ENCODE results near the gene RACGAP1. TPM values are rescaled to one million over a fixed set of nuclear protein-coding genes. Genes with fewer than 3 reads are reported as not detected.
"Not testable (repeated sequence)": the region's sequence is repeated elsewhere in the genome, so short reads cannot be mapped to it uniquely, and the experiment has no call there.

Gene RACGAP1
- total and polyA plus RNA-seq, 3 donors from 2014 or later = 48.1 to 118 (median 60.6) TPM

GRCh38 chr12:50003595-50003994 lies 21.7 kb downstream of the RACGAP1 start:
- Histone ChIP-seq H3K4me1 (no peaks in the 10 kb centered on the region), H3K4me3 (no peak overlapping the region), H3K27ac (no peak overlapping the region), H3K9me3 (no peaks in the 10 kb centered on the region), H3K36me3 (ENCODE audit: low read depth, missing control alignments) (no peaks in the 10 kb centered on the region), H3K27me3 (no peaks in the 10 kb centered on the region)
- 78 to 81% methylated on average over 2 of the region's 2 CpGs for WGBS, 2 donors
- intact Hi-C loops (cut with DNase I; ENCODE audit: low total_unique reads) = no loop called here
- DNase-seq = no peak
- TF ChIP-seq CTCF (IDR thresholded peaks at IDR 0.05) (no peak), POLR2A (IDR thresholded peaks at IDR 0.05) (no peak)

GRCh38 chr12:49998453-49998852 lies 26.8 kb downstream of the RACGAP1 start:
- intact Hi-C loops (cut with DNase I; ENCODE audit: low total_unique reads) = no loop called here
- no peak for DNase-seq
- Histone ChIP-seq H3K27ac (no peak overlapping the region), H3K4me1 (no peaks in the 10 kb centered on the region), H3K36me3 (ENCODE audit: low read depth, missing control alignments) (no peaks in the 10 kb centered on the region), H3K9me3 (no peaks in the 10 kb centered on the region), H3K4me3 (no peak overlapping the region), H3K27me3 (no peaks in the 10 kb centered on the region)
- no peak for TF ChIP-seq CTCF (IDR thresholded peaks at IDR 0.05)
- TF ChIP-seq POLR2A (IDR thresholded peaks at IDR 0.05) = no peak
- 87 to 100% methylated on average over 2 of the region's 2 CpGs for WGBS, 2 donors

- Histone ChIP-seq H3K4me1 (no peaks in the 10 kb centered on the region), H3K27me3 (no peaks in the 10 kb centered on the region), H3K27ac (no peak overlapping the region), H3K9me3 (no peaks in the 10 kb centered on the region), H3K4me3 (no peak overlapping the region), H3K36me3 (ENCODE audit: low read depth, missing control alignments) (no peaks in the 10 kb centered on the region)
- intact Hi-C loops (cut with DNase I; ENCODE audit: low total_unique reads) = no loop called here
- DNase-seq = no peak
- TF ChIP-seq CTCF (IDR thresholded peaks at IDR 0.05) (no peak), POLR2A (IDR thresholded peaks at IDR 0.05) (no peak)
- 87 to 91% methylated on average over 4 of the region's 4 CpGs for WGBS, 2 donors
Measured at GRCh38 chr12:49990273-49990672, 35.0 kb downstream of the RACGAP1 start.

- H3K4me3 ChIP-seq; H3K4me1 ChIP-seq; intact Hi-C loops (cut with DNase I; ENCODE audit: low total_unique reads); H3K27me3 ChIP-seq; H3K9me3 ChIP-seq; DNase-seq; H3K36me3 ChIP-seq (ENCODE audit: low read depth, missing control alignments); H3K27ac ChIP-seq: not testable (repeated sequence)
- WGBS, 2 donors = 75 to 82% methylated on average over 2 of the region's 2 CpGs
Measured at GRCh38 chr12:49989400-49989799, 35.9 kb downstream of the RACGAP1 start.

GRCh38 chr12:49987625-49988303 lies 37.5 kb downstream of the RACGAP1 start:
- peaks cover 7% of the 10 kb centered on the region for H3K4me1 ChIP-seq
- H3K27ac ChIP-seq = no peak overlapping the region
- no peaks in the 10 kb centered on the region for H3K36me3 ChIP-seq (ENCODE audit: low read depth, missing control alignments)
- no peaks in the 10 kb centered on the region for H3K27me3 ChIP-seq
- intact Hi-C loops (cut with DNase I; ENCODE audit: low total_unique reads) = no loop called here
- TF ChIP-seq POLR2A (IDR thresholded peaks at IDR 0.05) = no peak
- TF ChIP-seq CTCF (IDR thresholded peaks at IDR 0.05) = no peak
- H3K9me3 ChIP-seq = no peaks in the 10 kb centered on the region
- H3K4me3 ChIP-seq = no peak overlapping the region
- DNase-seq = no peak
- WGBS, 2 donors = 81 to 85% methylated on average over 4 of the region's 4 CpGs

GRCh38 chr12:49986476-49986875 lies 38.8 kb downstream of the RACGAP1 start:
- H3K27me3 ChIP-seq; H3K4me3 ChIP-seq; intact Hi-C loops (cut with DNase I; ENCODE audit: low total_unique reads); H3K4me1 ChIP-seq; H3K9me3 ChIP-seq; H3K27ac ChIP-seq; DNase-seq; H3K36me3 ChIP-seq (ENCODE audit: low read depth, missing control alignments): not testable (repeated sequence)
- 83% methylated on average over 3 of the region's 3 CpGs for WGBS, 2 donors

Data from testis (tissue), 3 donors.